Trophoblast cell (in vitro differentiated cells and primary cell): Measurements from ENCODE around the gene MAP2K6.

Experiments used
- DNase-seq, 2 donors: peaks; one replicate each; pipeline ENCODE4 v3.0.0-alpha.2; 2016
- H2AFZ ChIP-seq: 2 replicates; pipeline ENCODE4 v1.6.1; 2013; ENCODE audit warnings: low read length, moderate library complexity, mild to moderate bottlenecking; ENCODE audit not compliant: insufficient read depth, poor library complexity
- H2AK5ac ChIP-seq: 2 replicates; pipeline ENCODE4 v1.6.1; 2013; ENCODE audit warnings: mild to moderate bottlenecking, low read length
- H2BK120ac ChIP-seq: 2 replicates; pipeline ENCODE4 v1.6.1; 2013; ENCODE audit warnings: low read length, mild to moderate bottlenecking, moderate library complexity; ENCODE audit not compliant: insufficient read depth, poor library complexity
- H2BK12ac ChIP-seq: 2 replicates; pipeline ENCODE4 v1.6.1; 2013; ENCODE audit warnings: mild to moderate bottlenecking, low read length, moderate library complexity
- H2BK5ac ChIP-seq: 2 replicates; pipeline ENCODE4 v1.6.1; 2013; ENCODE audit warnings: low read length, low read depth, moderate library complexity, mild to moderate bottlenecking; ENCODE audit not compliant: poor library complexity
- H3K14ac ChIP-seq: 2 replicates; pipeline ENCODE4 v1.6.1; 2013; ENCODE audit warnings: mild to moderate bottlenecking, low read length
- H3K18ac ChIP-seq: 2 replicates; pipeline ENCODE4 v1.6.1; 2013; ENCODE audit warnings: mild to moderate bottlenecking, low read length
- H3K23ac ChIP-seq: 2 replicates; pipeline ENCODE4 v1.6.1; 2013; ENCODE audit warnings: low read length
- H3K27ac ChIP-seq: 2 replicates; pipeline ENCODE4 v1.5.1; 2013; ENCODE audit warnings: low read depth, mild to moderate bottlenecking, inconsistent platforms, low read length, moderate library complexity
- H3K27me3 ChIP-seq: 2 replicates; pipeline ENCODE4 v1.6.1; 2013; ENCODE audit warnings: inconsistent platforms, mild to moderate bottlenecking, low read length, moderate library complexity; ENCODE audit not compliant: insufficient read depth
- H3K36me3 ChIP-seq, 2 experiments: 1 replicate in 1 of 2; 2 replicates in 1 of 2; pipeline ENCODE4 v1.6.1; 2013; ENCODE audit warnings: low read length in 2 of 2, mild to moderate bottlenecking in 2 of 2, moderate library complexity in 1 of 2; ENCODE audit not compliant: insufficient read depth in 2 of 2, control insufficient read depth in 1 of 2
- H3K4ac ChIP-seq: 2 replicates; pipeline ENCODE4 v1.6.1; 2013; ENCODE audit warnings: low read depth, mild to moderate bottlenecking, low read length, moderate library complexity
- H3K4me1 ChIP-seq, 2 experiments: 1 replicate in 1 of 2; 2 replicates in 1 of 2; pipeline ENCODE4 v1.6.1; 2013; ENCODE audit warnings: low read length in 2 of 2, mild to moderate bottlenecking in 2 of 2, moderate library complexity in 1 of 2; ENCODE audit not compliant: insufficient read depth in 2 of 2, control insufficient read depth in 1 of 2
- H3K4me2 ChIP-seq: 2 replicates; pipeline ENCODE4 v1.6.1; 2013; ENCODE audit warnings: inconsistent platforms, mild to moderate bottlenecking, low read length, moderate library complexity
- H3K4me3 ChIP-seq: 2 replicates; pipeline ENCODE4 v1.5.1; 2013; ENCODE audit warnings: mild to moderate bottlenecking, low read depth, low read length, inconsistent platforms
- H3K79me1 ChIP-seq: one replicate; pipeline ENCODE4 v1.6.1; 2013; ENCODE audit warnings: low read length
- H3K79me2 ChIP-seq: 2 replicates; pipeline ENCODE4 v1.6.1; 2013; ENCODE audit warnings: low read length, mild to moderate bottlenecking; ENCODE audit not compliant: control insufficient read depth, insufficient read depth, poor library complexity
- H3K9ac ChIP-seq: 2 replicates; pipeline ENCODE4 v1.6.1; 2013; ENCODE audit warnings: mild to moderate bottlenecking, low read length
- H3K9me3 ChIP-seq: 2 replicates; pipeline ENCODE4 v1.6.1; 2013; ENCODE audit warnings: low read depth, mild to moderate bottlenecking, control low read depth, inconsistent platforms, low read length; ENCODE audit not compliant: insufficient read depth
- H4K12ac ChIP-seq: 2 replicates; pipeline ENCODE4 v1.6.1; 2013; ENCODE audit warnings: low read depth, mild to moderate bottlenecking, low read length, moderate library complexity
- H4K8ac ChIP-seq: 2 replicates; pipeline ENCODE4 v1.6.1; 2013; ENCODE audit warnings: low read depth, mild to moderate bottlenecking, low read length, moderate library complexity
- H4K91ac ChIP-seq: one replicate; pipeline ENCODE4 v1.6.1; 2013; ENCODE audit warnings: low read depth, mild to moderate bottlenecking, low read length, moderate library complexity
- WGBS: extraction: QIAGEN DNeasy Blood & Tissue Kit; methylation state at CpG from one replicate; pipeline ENCODE4 v1.1.7; 2013; ENCODE audit warnings: missing lambda C conversion rate; ENCODE audit not compliant: insufficient read length, insufficient coverage; ENCODE audit errors: extremely low coverage; 5-methylcytosine and 5-hydroxymethylcytosine counted together

Gene MAP2K6

DNA sequence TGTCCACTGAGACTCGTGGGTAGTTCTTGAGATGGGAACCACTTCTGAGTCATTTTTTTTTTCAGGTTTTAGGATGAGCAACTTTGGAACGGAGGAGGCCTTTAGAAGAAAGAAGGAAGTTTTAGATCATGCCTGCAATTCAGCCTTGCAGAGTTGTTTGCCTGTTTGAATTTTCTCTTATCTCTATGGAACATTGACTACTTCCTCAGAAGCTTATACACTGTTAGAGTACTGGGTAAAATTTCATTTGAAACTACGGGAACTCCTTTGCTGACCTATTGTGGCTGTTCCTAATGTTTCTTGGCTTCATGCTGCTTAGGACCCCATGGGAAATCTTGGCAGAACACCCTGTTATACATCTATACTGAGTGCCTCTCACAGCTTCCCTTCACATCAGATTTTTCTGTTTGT lies 70.8 kb downstream of the MAP2K6 start:
- Histone ChIP-seq H3K18ac (no peak overlapping the region), H3K9me3 (no peaks in the 10 kb centered on the region), H4K8ac (no peak overlapping the region), H2BK5ac (no peak overlapping the region), H2AFZ (no peak overlapping the region), H3K4me1 (no peaks in the 10 kb centered on the region), H2BK120ac (no peak overlapping the region), H3K36me3 (no peaks in the 10 kb centered on the region), H2BK12ac (no peak overlapping the region), H3K9ac (no peak overlapping the region), H3K14ac (no peak overlapping the region), H3K27ac (no peak overlapping the region), H4K12ac (no peak overlapping the region), H3K4ac (no peak overlapping the region), H3K4me2 (no peak overlapping the region), H4K91ac (no peak overlapping the region), H3K27me3 (no peaks in the 10 kb centered on the region), H3K79me1 (no peaks in the 10 kb centered on the region), H2AK5ac (no peak overlapping the region), H3K79me2 (no peaks in the 10 kb centered on the region), H3K4me3 (no peak overlapping the region), H3K23ac (no peak overlapping the region)
- no peak for DNase-seq
- WGBS = no CpG with 5 or more reads among the region's 3 CpGs

DNA sequence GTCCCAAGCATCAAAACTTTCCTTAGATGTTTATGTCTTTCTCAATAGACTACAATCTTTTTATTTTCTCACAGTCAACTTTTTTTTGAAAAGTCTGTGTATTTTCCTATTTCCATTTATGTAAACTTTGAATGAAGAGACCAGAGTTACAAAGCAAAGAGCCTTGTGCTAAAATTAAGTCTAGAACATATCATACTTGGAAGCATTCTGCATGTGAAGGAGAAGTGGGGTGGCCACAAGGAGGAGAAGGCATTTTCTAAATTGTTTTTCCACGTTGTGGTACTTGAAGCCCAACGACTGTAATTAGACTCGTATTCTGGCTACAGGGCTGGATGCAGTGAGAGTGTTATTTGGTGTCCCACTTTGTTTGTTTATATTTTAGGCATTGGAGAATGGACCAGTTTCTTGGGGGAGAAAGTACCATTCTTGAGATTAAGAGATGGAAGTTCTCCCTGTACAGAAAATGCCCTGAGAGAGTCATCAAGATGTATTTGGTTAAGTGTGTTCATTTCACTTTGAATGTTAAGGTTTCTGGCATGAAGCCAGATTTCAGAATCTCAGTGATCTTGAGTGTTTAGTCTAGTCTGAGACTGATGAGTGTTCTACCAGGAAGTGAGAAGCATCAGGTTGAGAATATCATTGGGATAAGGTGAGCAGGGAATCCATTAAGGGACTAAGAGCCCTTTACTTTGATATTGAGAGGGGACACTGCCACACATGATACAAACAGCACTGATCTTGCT lies 71.6 kb downstream of the MAP2K6 start:
- no peaks in the 10 kb centered on the region for H3K27me3 ChIP-seq
- no peak overlapping the region for H3K4me3 ChIP-seq
- no peak overlapping the region for H2AFZ ChIP-seq
- WGBS = no CpG with 5 or more reads among the region's 3 CpGs
- H3K36me3 ChIP-seq = no peaks in the 10 kb centered on the region
- H2BK5ac ChIP-seq = no peak overlapping the region
- H2BK12ac ChIP-seq = no peak overlapping the region
- H3K4ac ChIP-seq = no peak overlapping the region
- no peak overlapping the region for H3K23ac ChIP-seq
- H3K18ac ChIP-seq = no peak overlapping the region
- H3K4me2 ChIP-seq = no peak overlapping the region
- no peak for DNase-seq
- no peaks in the 10 kb centered on the region for H3K79me1 ChIP-seq
- H2AK5ac ChIP-seq = no peak overlapping the region
- no peak overlapping the region for H3K14ac ChIP-seq
- H3K9ac ChIP-seq = no peak overlapping the region
- no peaks in the 10 kb centered on the region for H3K4me1 ChIP-seq
- no peaks in the 10 kb centered on the region for H3K79me2 ChIP-seq
- no peak overlapping the region for H4K8ac ChIP-seq
- H4K12ac ChIP-seq = no peak overlapping the region
- no peak overlapping the region for H2BK120ac ChIP-seq
- no peaks in the 10 kb centered on the region for H3K9me3 ChIP-seq
- no peak overlapping the region for H4K91ac ChIP-seq
- H3K27ac ChIP-seq = no peak overlapping the region

DNA sequence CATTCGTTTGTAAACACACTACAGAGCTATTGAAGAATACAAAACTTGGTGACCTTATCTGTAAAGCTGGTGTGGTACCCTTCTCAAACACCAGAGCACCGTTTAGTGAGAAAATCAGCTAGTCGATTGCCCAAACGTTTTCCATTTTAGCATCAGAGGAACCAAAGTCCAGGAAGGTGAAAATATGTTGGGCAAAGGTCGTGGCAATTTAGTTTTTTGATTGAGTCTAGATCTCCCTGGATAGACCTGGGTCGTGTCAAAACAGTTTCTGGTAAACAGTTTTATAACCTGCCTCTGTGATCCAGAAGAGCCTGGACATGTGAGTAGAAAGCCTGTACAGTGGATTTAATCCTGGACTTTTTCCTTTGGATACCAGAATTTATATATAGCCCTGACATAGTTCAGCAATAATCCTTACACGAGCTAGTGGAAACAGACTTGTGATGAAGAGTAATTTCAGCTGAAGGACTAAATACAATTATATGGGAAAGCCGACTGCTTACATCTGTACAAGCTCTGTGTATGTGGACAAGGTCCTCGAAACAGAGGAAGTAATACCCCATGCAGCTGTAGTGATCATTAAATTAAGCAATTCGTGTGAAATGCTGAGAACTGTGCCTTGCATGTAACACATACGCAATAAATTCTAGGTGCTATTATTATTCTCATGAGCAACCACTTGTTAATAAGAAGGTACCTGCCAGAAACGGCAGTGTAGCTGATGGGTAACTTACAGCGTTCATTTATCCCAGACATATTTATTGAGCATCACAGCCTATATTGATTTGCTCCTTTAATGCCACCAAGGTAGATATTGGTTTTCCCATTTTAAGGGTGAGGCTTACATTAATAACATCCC lies 72.5 kb downstream of the MAP2K6 start:
- Histone ChIP-seq H3K4me1 (no peaks in the 10 kb centered on the region), H2BK5ac (no peak overlapping the region), H2AFZ (no peak overlapping the region), H3K79me1 (no peaks in the 10 kb centered on the region), H3K14ac (no peak overlapping the region), H3K4me3 (no peak overlapping the region), H4K12ac (no peak overlapping the region), H3K27ac (no peak overlapping the region), H2AK5ac (no peak overlapping the region), H3K36me3 (no peaks in the 10 kb centered on the region), H3K79me2 (no peaks in the 10 kb centered on the region), H3K9me3 (no peaks in the 10 kb centered on the region), H3K23ac (no peak overlapping the region), H2BK120ac (no peak overlapping the region), H3K4ac (no peak overlapping the region), H2BK12ac (no peak overlapping the region), H4K91ac (no peak overlapping the region), H3K4me2 (no peak overlapping the region), H3K9ac (no peak overlapping the region), H3K27me3 (no peaks in the 10 kb centered on the region), H4K8ac (no peak overlapping the region), H3K18ac (no peak overlapping the region)
- no CpG with 5 or more reads among the region's 13 CpGs for WGBS
- no peak for DNase-seq

DNA sequence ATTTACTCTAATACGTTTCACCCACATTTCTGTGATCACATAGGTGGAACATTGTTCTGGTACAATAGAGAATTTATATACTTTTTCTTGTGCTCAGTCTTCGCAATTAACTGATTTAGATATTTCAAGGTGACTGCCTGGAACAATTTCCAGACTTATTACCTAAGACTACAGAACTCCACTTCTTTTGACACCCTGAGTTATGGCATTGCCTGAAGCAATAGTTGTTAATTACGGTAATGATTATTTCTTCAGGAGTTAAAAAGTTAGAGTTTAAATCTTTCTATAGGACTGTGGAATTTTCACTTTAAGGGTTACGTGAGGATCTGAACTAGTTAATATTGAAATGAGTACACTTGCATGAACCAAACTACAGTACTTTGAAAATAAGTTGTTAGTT lies 74.8 kb downstream of the MAP2K6 start:
- H3K4ac ChIP-seq = no peak overlapping the region
- H2BK120ac ChIP-seq = no peak overlapping the region
- no peak overlapping the region for H3K23ac ChIP-seq
- H3K4me2 ChIP-seq = no peak overlapping the region
- H3K14ac ChIP-seq = no peak overlapping the region
- no peak overlapping the region for H2AFZ ChIP-seq
- H3K18ac ChIP-seq = no peak overlapping the region
- H4K8ac ChIP-seq = no peak overlapping the region
- no peaks in the 10 kb centered on the region for H3K9me3 ChIP-seq
- no peak for DNase-seq
- H3K9ac ChIP-seq = no peak overlapping the region
- no peaks in the 10 kb centered on the region for H3K79me2 ChIP-seq
- H3K27ac ChIP-seq = no peak overlapping the region
- no peak overlapping the region for H4K91ac ChIP-seq
- H2BK5ac ChIP-seq = no peak overlapping the region
- H4K12ac ChIP-seq = no peak overlapping the region
- no peaks in the 10 kb centered on the region for H3K79me1 ChIP-seq
- H3K4me1 ChIP-seq = no peaks in the 10 kb centered on the region
- H2BK12ac ChIP-seq = no peak overlapping the region
- H3K27me3 ChIP-seq = no peaks in the 10 kb centered on the region
- H2AK5ac ChIP-seq = no peak overlapping the region
- no peak overlapping the region for H3K4me3 ChIP-seq
- no peaks in the 10 kb centered on the region for H3K36me3 ChIP-seq
- WGBS = no CpG with 5 or more reads among the region's 4 CpGs
